ENCODE measurements around the gene UQCC2. TPM values are rescaled to one million over a fixed set of nuclear protein-coding genes. Genes with fewer than 3 reads are reported as not detected.

Gene UQCC2
- total and polyA plus RNA-seq, 2 of the 8 experiments (the other 6 are each of a cell fraction or from before 2014, with no cell fraction given), result 52.1 to 104 TPM

DNA sequence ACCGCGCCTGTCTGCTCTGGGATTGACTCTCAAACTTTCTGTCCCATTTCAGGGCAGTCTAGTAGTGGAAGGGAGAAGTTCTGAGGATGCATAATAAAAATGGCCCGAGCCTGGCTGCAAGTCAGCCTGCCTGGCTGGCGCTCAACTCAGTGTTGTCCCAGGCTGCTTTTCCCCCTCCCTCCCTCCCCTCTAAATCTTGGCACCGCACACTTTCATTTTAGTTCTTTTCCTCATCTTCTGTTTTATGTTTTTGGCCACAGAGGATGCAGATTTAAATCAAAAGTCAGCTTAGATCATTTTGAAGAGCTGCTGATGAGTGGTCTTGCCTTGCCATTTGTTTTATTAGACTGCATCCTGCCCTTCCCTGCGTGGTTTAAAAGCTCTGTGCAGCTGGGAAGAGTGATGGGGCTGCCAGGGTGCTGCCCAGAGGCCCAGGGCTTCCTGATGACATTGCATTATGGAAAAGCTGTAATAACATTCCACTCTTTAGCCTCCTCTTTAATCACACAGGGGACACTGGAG is 6.5 kb upstream of the UQCC2 start:
- Histone ChIP-seq H3K9me3 (ENCODE audit: insufficient read depth in 2 of 2, low read depth in 1 of 2, low read length in 1 of 2) (no peaks in the 10 kb centered on the region), H2AK5ac (ENCODE audit: low read depth, low read length) (no peak overlapping the region), H2BK20ac (ENCODE audit: low read length) (no peak overlapping the region), H3K79me1 (ENCODE audit: low read depth, low read length) (no peaks in the 10 kb centered on the region), H2AFZ (ENCODE audit: low read length) (no peak overlapping the region), H4K91ac (replicated peaks; ENCODE audit: insufficient read length, low read length) (no peak overlapping the region), H3K4me2 (ENCODE audit: insufficient read depth in 1 of 2, low read depth in 2 of 2, low read length in 2 of 2) (no peak overlapping the region), H2BK5ac (ENCODE audit: low read depth, low read length) (no peak overlapping the region), H3K4me3 (ENCODE audit: extremely low read depth in 1 of 4, insufficient read depth in 2 of 4, low read depth in 3 of 4, low read length in 4 of 4) (no peak overlapping the region), H3K79me2 (ENCODE audit: control insufficient read depth in 1 of 2, insufficient read depth in 2 of 2, low read length in 2 of 2) (no peaks in the 10 kb centered on the region), H3K23me2 (ENCODE audit: low read depth, low read length) (no peaks in the 10 kb centered on the region), H3K18ac (ENCODE audit: extremely low read depth, low read length) (no peak overlapping the region), H3K27me3 (replicated peaks in 1 of 4; ENCODE audit: control insufficient read depth in 3 of 4, extremely low read depth in 1 of 4, insufficient read depth in 3 of 4, low read length in 3 of 4) (no peaks in the 10 kb centered on the region), H3K56ac (replicated peaks; ENCODE audit: insufficient read length, low read depth, low read length) (no peak overlapping the region), H3K14ac (ENCODE audit: insufficient read length) (no peak overlapping the region), H2BK120ac (replicated peaks; ENCODE audit: low read depth, low read length) (no peak overlapping the region), H2BK12ac (ENCODE audit: low read depth, low read length) (no peak overlapping the region), H3K36me3 (ENCODE audit: control insufficient read depth in 2 of 4, insufficient read depth in 4 of 4, low read length in 3 of 4) (no peaks in the 10 kb centered on the region), H4K8ac (ENCODE audit: extremely low read depth, insufficient read depth, low read length) (no peak overlapping the region), H3K4ac (replicated peaks; ENCODE audit: insufficient read length, low read depth, low read length) (no peak overlapping the region), H4K5ac (ENCODE audit: insufficient read length, low read depth, low read length) (no peak overlapping the region), H3K27ac (ENCODE audit: low read depth, low read length) (no peak overlapping the region), H3K9ac (replicated peaks in 1 of 4; ENCODE audit: extremely low read depth in 1 of 4, low read depth in 3 of 4, low read length in 3 of 4) (no peak overlapping the region), H3K23ac (ENCODE audit: insufficient read length) (no peak overlapping the region), H2BK15ac (ENCODE audit: low read length) (no peak overlapping the region), H3K4me1 (replicated peaks in 1 of 4; ENCODE audit: control insufficient read depth in 3 of 4, insufficient read depth in 4 of 4, low read length in 3 of 4) (no peaks in the 10 kb centered on the region), H4K20me1 (replicated peaks in 1 of 2; ENCODE audit: control insufficient read depth in 1 of 2, insufficient read depth in 2 of 2, low read length in 2 of 2) (no peaks in the 10 kb centered on the region)
- TF ChIP-seq CHD2 (IDR thresholded peaks at IDR 0.05; ENCODE audit: low read length) (no peak), YY1 (IDR thresholded peaks at IDR 0.05; ENCODE audit: low read depth, low read length) (no peak), BACH1 (IDR thresholded peaks at IDR 0.05; ENCODE audit: low read length) (no peak), JUND (IDR thresholded peaks at IDR 0.05; ENCODE audit: low read length) (no peak), SP2 (IDR thresholded peaks at IDR 0.05; ENCODE audit: low read length) (no peak), GABPA (IDR thresholded peaks at IDR 0.05; ENCODE audit: borderline replicate concordance, insufficient read depth, low read length) (no peak)
- whole genome bisulfite sequencing, 2 experiments (ENCODE audit: extremely low coverage in 1 of 2, insufficient coverage in 1 of 2, insufficient read length in 1 of 2, insufficient replicate concordance in 2 of 2, low coverage in 1 of 2, low lambda C conversion rate in 2 of 2, missing lambda C conversion rate in 1 of 2), result 93% methylated on average over 4 of the region's 6 CpGs; no CpG with 5 or more reads in 1 of the 2 experiments
- ChIA-PET CTCF (ENCODE audit: partially characterized antibody) (interaction anchor here (0.6 to 1.3 kb wide), 2 partner anchors 8 to 53 kb away, joined by 3 read pairs; no protein-coding TSS in a partner anchor), POLR2A (ENCODE audit: partially characterized antibody) (interaction anchor here (0.7 kb wide), 1 partner anchor 62 kb away, joined by 3 read pairs; no protein-coding TSS in a partner anchor)
- FAIRE-seq (no peak), DNase-seq (ENCODE audit: low read depth in 1 of 2, low spot score in 2 of 2) (no peak)
